ENCODE data around the gene GADD45GIP1. TPM values are rescaled to one million over a fixed set of nuclear protein-coding genes. Genes with fewer than 3 reads are reported as not detected.

The GADD45GIP1 gene
- 30.1 and 32.4 TPM in 2 replicates for total RNA-seq

DNA sequence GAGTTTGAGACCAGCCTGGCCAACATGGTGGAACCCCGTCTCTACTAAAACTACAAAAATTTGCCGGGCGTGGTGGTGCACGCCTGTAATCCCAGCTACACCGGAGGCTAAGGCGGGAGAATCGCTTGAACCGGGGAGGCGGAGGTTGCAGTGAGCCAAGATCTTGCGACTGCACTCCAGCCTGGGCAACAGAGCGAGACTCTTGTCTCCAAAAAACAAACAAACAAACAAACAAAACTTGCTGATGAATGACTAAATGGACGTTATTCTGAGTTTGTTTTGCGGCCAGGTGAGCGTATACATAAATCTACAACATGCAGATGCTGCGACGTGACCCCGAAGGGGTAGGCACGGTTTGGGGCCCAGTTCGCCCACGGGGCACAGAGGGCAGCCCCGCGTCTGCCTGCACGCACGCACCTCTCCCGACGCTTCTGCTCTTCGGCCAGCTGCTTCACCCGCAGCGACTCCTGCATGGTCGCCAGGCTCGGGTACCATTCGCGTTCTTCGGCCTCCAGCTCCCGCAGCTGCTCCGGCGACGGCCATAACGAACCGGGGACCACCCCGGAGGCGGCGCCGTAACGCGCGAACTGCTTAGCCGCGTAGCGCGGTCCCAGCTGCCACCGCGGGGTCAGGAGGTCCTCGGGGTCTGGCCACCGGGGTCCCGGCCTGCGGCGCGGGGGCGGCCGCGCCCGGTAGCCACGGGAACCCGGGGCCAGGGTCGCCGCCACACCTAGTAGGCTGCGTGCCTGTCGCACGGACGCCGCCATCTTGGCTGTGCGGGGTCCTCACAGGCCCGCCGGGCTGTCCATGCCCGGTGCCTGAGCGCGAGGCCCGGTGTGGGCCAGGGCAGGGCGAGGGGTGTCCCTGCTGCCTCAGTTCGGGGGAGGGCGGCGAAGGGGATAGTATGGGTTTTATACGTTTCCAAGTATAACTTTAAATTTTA is at the start of gene GADD45GIP1:
GADD45GIP1 (minus strand) TSS at position 778 of the 943 bp plus-strand sequence; CDS start at position 767, 11 bp downstream.

DNA sequence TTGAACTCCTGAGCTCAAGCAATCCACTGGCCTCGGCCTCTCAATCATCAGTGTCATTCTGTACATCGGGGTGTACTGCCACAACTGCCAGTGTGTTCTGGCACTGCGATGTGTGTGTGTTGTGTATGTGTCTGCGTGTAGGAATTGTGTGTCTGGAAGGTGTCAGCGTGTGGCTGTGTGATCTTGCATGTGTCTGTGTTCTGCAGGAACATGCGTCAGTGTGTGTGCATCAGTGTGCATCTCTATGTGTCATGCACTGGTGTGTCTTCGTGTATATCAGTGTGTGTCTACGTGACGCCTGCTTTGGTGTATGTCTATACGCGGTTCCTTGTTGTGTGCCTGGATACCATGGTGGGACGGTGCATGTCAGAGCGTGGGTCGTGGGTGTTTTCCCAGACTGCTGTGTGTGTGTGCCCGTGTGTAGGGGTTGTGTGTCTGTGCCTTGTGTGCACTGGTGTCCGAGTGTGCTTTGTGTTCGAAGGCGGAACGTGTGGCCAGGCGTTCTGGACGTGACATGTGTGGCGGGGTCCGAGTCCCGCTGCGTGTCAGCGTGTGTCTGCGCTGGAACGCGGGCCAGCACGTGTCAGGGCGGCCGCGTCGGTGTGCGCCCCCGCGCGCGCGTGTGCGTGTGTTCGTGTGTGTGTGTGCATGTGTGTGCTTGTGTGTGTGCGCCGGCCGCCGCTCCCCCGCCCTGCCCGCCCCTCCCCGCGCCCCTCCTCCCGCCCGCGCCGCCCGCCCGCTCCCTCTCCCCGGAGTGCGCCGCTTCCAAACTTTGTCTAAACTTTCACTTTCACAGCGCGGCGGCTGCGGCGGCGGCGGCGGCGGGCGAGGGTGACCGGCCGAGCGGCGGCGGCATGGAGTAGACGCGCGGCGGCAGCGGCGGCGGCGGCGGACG is 37.9 kb upstream of the GADD45GIP1 start, which contains the start of gene NFIX:
NFIX (plus strand) TSS at position 775 of the 895 bp plus-strand sequence. CDS start 363 bp downstream, outside the sequence.

DNA sequence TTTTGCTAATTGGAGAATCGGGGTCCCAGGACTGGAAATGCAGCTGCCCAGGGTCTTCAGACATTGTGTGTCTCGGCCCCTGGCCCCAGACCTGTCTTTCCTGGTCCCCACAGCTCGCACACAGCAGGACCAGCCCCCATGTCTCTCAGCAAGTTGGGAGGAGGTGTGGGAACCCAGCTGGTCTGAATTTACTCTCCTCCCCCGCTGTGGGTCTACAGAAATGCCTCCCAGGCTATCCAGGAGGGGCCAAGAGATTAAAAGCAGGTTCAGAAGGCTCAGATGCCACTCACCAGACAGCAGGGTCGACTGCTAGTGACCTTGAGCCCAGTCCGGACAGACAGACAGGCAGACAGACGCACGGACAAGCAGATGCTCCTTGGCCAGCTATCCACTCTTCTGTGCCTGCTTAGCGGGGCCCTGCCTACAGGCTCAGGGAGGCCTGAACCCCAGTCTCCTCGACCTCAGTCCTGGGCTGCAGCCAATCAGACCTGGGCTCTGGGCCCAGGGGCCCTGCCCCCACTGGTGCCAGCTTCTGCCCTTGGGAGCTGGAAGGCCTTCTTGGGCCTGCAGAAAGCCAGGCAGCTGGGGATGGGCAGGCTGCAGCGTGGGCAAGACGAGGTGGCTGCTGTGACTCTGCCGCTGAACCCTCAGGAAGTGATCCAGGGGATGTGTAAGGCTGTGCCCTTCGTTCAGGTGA is 12.4 kb upstream of the GADD45GIP1 start, which contains the start of gene DAND5:
DAND5 (plus strand) TSS at position 285 of the 697 bp plus-strand sequence; CDS start at position 370, 85 bp downstream.

DNA sequence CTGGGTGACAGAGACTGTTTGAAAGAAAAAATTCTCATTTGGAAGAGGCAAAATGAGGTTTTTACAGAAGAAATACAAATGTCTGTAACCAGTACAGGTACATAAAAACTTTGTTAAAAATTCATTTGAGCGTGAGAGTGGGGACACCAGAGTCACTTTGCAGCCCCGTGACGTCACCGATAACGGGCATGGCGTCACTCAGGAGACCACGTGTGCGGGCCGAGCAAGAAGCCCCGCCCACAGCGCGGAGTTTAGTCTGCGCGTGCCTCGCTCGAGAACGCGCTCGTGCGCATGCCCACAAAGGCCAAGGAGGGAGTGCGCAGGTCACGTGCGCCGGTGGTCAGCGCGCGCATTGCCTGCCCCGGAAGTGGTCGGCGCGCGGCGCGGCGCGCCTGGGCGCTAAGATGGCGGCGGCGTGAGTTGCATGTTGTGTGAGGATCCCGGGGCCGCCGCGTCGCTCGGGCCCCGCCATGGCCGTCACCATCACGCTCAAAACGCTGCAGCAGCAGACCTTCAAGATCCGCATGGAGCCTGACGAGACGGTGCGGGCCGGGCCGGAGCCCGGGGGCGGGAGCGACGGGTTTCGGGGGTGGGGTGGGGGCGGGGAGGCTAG is 11.4 kb downstream of the GADD45GIP1 start, which contains the start of gene RAD23A:
RAD23A (plus strand) TSS at position 384 of the 613 bp plus-strand sequence; CDS start at position 471, 87 bp downstream.

DNA sequence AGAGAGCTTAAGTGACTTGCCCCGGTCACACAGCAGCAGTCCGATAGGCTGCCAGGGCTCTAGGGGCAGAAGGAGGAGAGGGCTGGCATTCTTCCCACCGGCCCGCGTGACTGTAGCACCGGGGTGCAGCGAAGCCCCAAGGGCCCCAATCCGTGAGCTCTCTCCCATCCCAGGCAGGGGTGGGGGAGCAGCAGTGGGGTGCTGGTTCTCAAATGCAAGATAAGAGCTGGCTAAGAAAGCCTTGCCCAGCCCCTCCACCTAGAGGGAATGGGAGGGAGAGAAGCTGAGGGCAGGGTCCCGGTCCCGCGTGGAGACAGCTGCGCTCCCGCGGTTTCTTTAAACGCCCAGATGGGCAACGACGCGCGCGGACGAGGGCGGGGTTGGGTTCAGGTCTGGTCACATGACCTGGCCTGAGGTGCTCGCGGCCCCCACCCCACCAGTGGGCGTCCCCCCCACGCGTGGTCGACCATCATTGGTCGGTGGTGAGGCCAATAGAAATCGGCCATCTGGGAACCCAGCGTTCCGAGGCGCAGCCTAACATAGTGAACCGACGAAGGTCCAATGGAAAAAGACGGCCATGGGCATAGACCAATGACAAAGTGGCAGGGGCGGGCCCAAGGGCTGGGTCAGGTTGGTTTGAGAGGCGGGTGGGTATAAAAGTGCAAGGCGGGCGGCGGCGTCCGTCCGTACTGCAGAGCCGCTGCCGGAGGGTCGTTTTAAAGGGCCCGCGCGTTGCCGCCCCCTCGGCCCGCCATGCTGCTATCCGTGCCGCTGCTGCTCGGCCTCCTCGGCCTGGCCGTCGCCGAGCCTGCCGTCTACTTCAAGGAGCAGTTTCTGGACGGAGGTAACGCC is 18.9 kb downstream of the GADD45GIP1 start, which contains the start of gene CALR:
CALR (plus strand) TSS at position 683 of the 852 bp plus-strand sequence; CDS start at position 754, 71 bp downstream.

DNA sequence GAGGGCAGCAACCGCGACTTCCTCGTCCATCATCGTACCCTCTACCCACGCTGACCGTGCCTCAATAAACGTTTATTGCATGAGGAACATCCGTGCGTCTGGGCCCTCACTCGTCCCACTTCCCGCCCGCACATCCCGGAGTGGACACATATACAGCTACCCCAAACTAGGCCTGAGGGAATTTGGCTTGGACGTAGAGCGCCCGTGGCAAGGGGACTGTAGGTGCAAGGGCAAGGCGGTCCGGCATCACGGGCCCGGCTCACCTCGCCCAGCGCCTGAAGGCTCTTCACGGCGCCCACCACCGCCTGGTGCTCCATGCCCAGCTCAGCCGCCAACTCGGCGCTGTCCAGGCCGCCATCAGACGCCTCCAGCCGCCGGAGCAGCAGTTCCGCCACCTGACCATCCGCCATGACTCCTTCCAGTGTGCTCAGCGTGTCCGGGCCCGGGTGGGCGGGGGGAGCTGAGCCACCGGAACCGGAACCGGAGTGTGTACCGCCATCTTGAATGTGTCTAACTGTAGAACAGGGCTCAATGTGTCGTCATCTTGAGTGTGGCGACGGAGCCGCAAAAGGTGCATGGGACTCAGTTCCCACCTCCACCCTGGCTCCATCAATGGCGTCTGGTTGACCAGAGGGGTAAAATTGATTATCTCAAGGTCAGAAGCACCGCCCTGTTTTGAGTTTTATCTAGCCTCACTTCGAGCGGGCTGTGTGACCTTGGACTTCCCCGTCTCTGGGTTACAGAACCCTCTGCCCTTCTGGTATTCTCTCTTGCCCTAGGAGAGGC is 23.5 kb downstream of the GADD45GIP1 start, which contains the start of gene FARSA:
FARSA (minus strand) TSS at position 425 of the 786 bp plus-strand sequence; CDS start at position 410, 15 bp downstream.

Small RNA genes within 50 kb of the gene (small RNA-seq; reads per million reads assigned to genes)
- gene MIR5695 (not detected), gene MIR6515 (0.98 reads per million, percentile 18 among the genes with 10 or more reads in this experiment)

Other genes with a start within 250 kb of the GADD45GIP1 start
- gene TNPO2, start 233.3 kb downstream of the GADD45GIP1 start, total RNA-seq: 37.1 and 43.5 TPM in 2 replicates
- gene TRIR, start 222.5 kb downstream of the GADD45GIP1 start, total RNA-seq: 139 and 174 TPM in 2 replicates
- gene GET3, start 219.7 kb downstream of the GADD45GIP1 start, total RNA-seq: 70.3 and 81.7 TPM in 2 replicates
- not detected in 2 replicates for gene BEST2, start 205.4 kb downstream of the GADD45GIP1 start, total RNA-seq
- gene HOOK2, start 181.7 kb downstream of the GADD45GIP1 start, total RNA-seq: 8.4 and 8.8 TPM in 2 replicates
- 36.0 and 37.8 TPM in 2 replicates for gene JUNB, start 165.7 kb downstream of the GADD45GIP1 start, total RNA-seq
- 192 and 196 TPM in 2 replicates for gene PRDX2, start 155.4 kb downstream of the GADD45GIP1 start, total RNA-seq
- gene THSD8, start 155.2 kb downstream of the GADD45GIP1 start, total RNA-seq: 0.53 TPM in 1 of 2 replicates, not detected in the other
- 30.5 and 31.0 TPM in 2 replicates for gene RNASEH2A, start 150.6 kb downstream of the GADD45GIP1 start, total RNA-seq
- not detected in 2 replicates for gene RTBDN, start 122.6 kb downstream of the GADD45GIP1 start, total RNA-seq
- 0.22 and 0.53 TPM in 2 replicates for gene MAST1, start 118.7 kb downstream of the GADD45GIP1 start, total RNA-seq
- 12.1 and 20.0 TPM in 2 replicates for gene DNASE2, start 75.8 kb downstream of the GADD45GIP1 start, total RNA-seq
- gene KLF1, start 70.0 kb downstream of the GADD45GIP1 start, total RNA-seq: not detected in 2 replicates
- 29.9 and 38.1 TPM in 2 replicates for gene GCDH, start 66.1 kb downstream of the GADD45GIP1 start, total RNA-seq
- gene SYCE2, start 37.9 kb downstream of the GADD45GIP1 start, total RNA-seq: 0.07 TPM in 1 of 2 replicates, not detected in the other
- gene FARSA, start 23.5 kb downstream of the GADD45GIP1 start, total RNA-seq: 61.8 and 67.1 TPM in 2 replicates
- 1,763 and 1,853 TPM in 2 replicates for gene CALR, start 18.6 kb downstream of the GADD45GIP1 start, total RNA-seq
- gene RAD23A, start 11.4 kb downstream of the GADD45GIP1 start, total RNA-seq: 80.7 and 103 TPM in 2 replicates
- not detected in 2 replicates for gene DAND5, start 12.4 kb upstream of the GADD45GIP1 start, total RNA-seq
- 34.7 and 36.3 TPM in 2 replicates for gene NFIX, start 38.3 kb upstream of the GADD45GIP1 start, total RNA-seq
- 50.1 and 52.8 TPM in 2 replicates for gene LYL1, start 145.6 kb upstream of the GADD45GIP1 start, total RNA-seq
- 35.6 and 36.4 TPM in 2 replicates for gene TRMT1, start 159.5 kb upstream of the GADD45GIP1 start, total RNA-seq
- gene NACC1, start 161.0 kb upstream of the GADD45GIP1 start, total RNA-seq: 66.6 and 89.4 TPM in 2 replicates
- 67.8 and 70.6 TPM in 2 replicates for gene STX10, start 193.2 kb upstream of the GADD45GIP1 start, total RNA-seq
- 36.2 and 45.2 TPM in 2 replicates for gene IER2, start 193.2 kb upstream of the GADD45GIP1 start, total RNA-seq